SU-DHL-6 (cell line): Measurements from ENCODE around the gene VEGFA.

Experiments used
- H2AFZ ChIP-seq: fragments of 200-600 bp; sonication (generic); 2 replicates; pipeline ENCODE4 v1.6.1; 2014; ENCODE audit warnings: low read depth, mild to moderate bottlenecking, moderate library complexity, mixed read lengths, antibody characterized with exemption, low read length; ENCODE audit not compliant: severe bottlenecking
- H3F3A ChIP-seq: fragments of 200-600 bp; shearing (Covaris generic); 2 replicates; pipeline ENCODE4 v1.6.0; 2016; ENCODE audit warnings: antibody characterized with exemption, mild to moderate bottlenecking; ENCODE audit not compliant: insufficient read depth
- H3K27ac ChIP-seq: fragments of 200-600 bp; sonication (generic); 2 replicates; pipeline ENCODE4 v1.5.1; 2016; ENCODE audit warnings: low read depth, mild to moderate bottlenecking, low read length, moderate library complexity, mixed read lengths
- H3K27me3 ChIP-seq: fragments of 200-600 bp; sonication (generic), shearing (Covaris generic); 2 replicates; pipeline ENCODE4 v1.6.0; 2014; ENCODE audit warnings: mild to moderate bottlenecking, low read length
- H3K36me3 ChIP-seq: fragments of 200-600 bp; sonication (generic); 2 replicates; pipeline ENCODE4 v1.6.1; 2014; ENCODE audit warnings: mild to moderate bottlenecking, low read length, mixed read lengths
- H3K4me2 ChIP-seq: fragments of 300-600, 200-600 bp; shearing (Covaris generic), sonication (generic); 2 replicates; pipeline ENCODE4 v1.6.0; 2014; ENCODE audit warnings: low read length, low read depth, mild to moderate bottlenecking; ENCODE audit not compliant: poor library complexity, severe bottlenecking
- H3K4me3 ChIP-seq: fragments of 200-600 bp; sonication (generic); 2 replicates; pipeline ENCODE4 v1.5.1; 2014; ENCODE audit warnings: antibody characterized with exemption, low read length, mild to moderate bottlenecking, mixed read lengths; ENCODE audit not compliant: insufficient read depth, poor library complexity, severe bottlenecking
- H3K79me2 ChIP-seq: fragments of 200-600 bp; sonication (generic); 2 replicates; pipeline ENCODE4 v1.6.1; 2014; ENCODE audit warnings: mild to moderate bottlenecking, low read length, moderate library complexity; ENCODE audit not compliant: insufficient read depth
- H3K9ac ChIP-seq: fragments of 200-600 bp; sonication (generic); 2 replicates; pipeline ENCODE4 v1.7.0; 2014; ENCODE audit warnings: mild to moderate bottlenecking, low read length
- H3K9me2 ChIP-seq: fragments of 200-600 bp; sonication (generic); replicated peaks from 2 replicates; pipeline ENCODE4 v1.6.1; 2014; ENCODE audit warnings: low read length; ENCODE audit not compliant: insufficient read depth
- H3K9me3 ChIP-seq: fragments of 200-600 bp; sonication (generic); 2 replicates; pipeline ENCODE4 v1.6.1; 2014; ENCODE audit warnings: low read length, mixed read lengths; ENCODE audit not compliant: insufficient read depth
- H4K20me1 ChIP-seq: fragments of 200-600 bp; sonication (generic); 2 replicates; pipeline ENCODE4 v1.6.1; 2014; ENCODE audit warnings: low read depth, mild to moderate bottlenecking, antibody characterized with exemption, low read length, moderate library complexity, mixed read lengths
- EZH2phosphoT487 ChIP-seq: fragments of 200-600 bp; sonication (generic), shearing (Covaris generic); conservative IDR thresholded peaks from 2 replicates; pipeline ENCODE4 v1.6.1; 2018; ENCODE audit warnings: mild to moderate bottlenecking, antibody characterized with exemption, low read length, moderate library complexity, mixed read lengths
- TF ChIP-seq, protein P1 (sequence below): fragments of 200-600 bp; sonication (generic); IDR thresholded peaks from one replicate; pipeline ENCODE4 v1.5.1; 2017; ENCODE audit warnings: antibody characterized with exemption, mild to moderate bottlenecking, low read length, moderate library complexity; ENCODE audit not compliant: insufficient read depth, poor library complexity, severe bottlenecking

Gene VEGFA

DNA sequence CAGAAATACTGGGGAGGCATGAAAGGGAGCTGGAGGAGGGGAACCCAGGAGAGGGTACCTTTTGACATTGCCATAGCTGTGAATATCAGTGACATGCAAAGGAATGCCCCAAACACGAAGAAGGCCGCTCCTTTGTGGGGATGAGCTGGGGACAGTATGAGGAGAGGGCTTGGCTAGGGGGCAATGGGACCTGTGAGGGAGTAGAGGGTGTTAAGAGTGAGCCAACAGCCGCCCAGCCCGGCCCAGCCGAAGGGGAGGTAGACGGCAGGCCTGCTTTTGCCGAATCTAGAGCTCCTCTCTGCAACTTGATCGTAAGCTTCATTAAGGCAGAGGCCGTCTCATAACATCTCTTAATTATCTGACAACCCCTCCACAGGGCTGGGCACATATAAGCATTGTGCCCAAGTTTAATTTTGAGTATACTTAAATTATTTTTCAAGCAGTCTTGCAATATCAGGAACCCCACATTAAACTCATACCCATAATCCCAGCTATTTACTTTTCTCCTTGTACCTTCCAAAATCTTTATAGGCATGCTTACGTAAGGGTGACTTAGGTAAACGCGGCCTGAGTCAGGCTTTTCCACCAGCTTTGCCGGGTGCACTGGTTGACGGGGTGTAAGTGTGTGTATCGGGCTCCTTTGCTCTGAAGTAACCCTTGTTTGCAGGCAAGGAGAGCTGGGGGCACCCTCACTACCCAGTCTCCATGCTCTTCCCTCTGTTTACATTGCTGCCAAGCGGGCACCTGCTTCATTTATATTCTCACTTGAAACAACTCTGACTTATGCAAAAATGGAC, 24.9 kb upstream of the VEGFA start:
- H3K9me2 ChIP-seq, result no peaks in the 10 kb centered on the region
- H3F3A ChIP-seq, result no peaks in the 10 kb centered on the region
- H3K79me2 ChIP-seq, result no peaks in the 10 kb centered on the region
- TF ChIP-seq, protein P1, sequence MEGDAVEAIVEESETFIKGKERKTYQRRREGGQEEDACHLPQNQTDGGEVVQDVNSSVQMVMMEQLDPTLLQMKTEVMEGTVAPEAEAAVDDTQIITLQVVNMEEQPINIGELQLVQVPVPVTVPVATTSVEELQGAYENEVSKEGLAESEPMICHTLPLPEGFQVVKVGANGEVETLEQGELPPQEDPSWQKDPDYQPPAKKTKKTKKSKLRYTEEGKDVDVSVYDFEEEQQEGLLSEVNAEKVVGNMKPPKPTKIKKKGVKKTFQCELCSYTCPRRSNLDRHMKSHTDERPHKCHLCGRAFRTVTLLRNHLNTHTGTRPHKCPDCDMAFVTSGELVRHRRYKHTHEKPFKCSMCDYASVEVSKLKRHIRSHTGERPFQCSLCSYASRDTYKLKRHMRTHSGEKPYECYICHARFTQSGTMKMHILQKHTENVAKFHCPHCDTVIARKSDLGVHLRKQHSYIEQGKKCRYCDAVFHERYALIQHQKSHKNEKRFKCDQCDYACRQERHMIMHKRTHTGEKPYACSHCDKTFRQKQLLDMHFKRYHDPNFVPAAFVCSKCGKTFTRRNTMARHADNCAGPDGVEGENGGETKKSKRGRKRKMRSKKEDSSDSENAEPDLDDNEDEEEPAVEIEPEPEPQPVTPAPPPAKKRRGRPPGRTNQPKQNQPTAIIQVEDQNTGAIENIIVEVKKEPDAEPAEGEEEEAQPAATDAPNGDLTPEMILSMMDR, result no peak
- no peak for TF ChIP-seq EZH2phosphoT487
- no peak overlapping the region for H3K4me2 ChIP-seq
- H3K9me3 ChIP-seq, result no peaks in the 10 kb centered on the region
- no peak overlapping the region for H3K9ac ChIP-seq
- no peaks in the 10 kb centered on the region for H3K36me3 ChIP-seq
- H4K20me1 ChIP-seq, result no peaks in the 10 kb centered on the region
- no peaks in the 10 kb centered on the region for H3K27me3 ChIP-seq
- no peak overlapping the region for H3K4me3 ChIP-seq
- no peak overlapping the region for H2AFZ ChIP-seq
- H3K27ac ChIP-seq, result no peak overlapping the region

DNA sequence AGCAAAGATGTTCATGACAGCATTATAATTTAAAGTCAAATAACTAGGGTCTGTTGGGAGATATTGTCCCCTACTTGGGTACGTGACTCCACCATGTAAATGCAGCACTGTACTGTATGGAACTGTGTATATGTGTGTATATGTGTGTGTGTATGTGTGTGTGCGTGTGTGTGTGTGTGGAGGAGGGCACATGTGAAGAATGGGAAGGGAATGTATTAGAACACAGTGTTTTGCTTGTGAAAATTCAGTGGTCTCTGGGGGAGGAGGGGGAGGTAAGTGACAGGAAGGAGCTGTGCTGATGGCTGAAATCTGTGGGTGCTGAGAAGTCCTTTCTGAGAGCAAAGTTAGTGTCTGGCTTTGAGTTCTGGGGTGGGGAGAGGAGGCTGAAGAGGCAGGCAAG, 23.9 kb upstream of the VEGFA start:
- Histone ChIP-seq H4K20me1 (no peaks in the 10 kb centered on the region), H3K36me3 (no peaks in the 10 kb centered on the region), H3K9me2 (no peaks in the 10 kb centered on the region), H3K79me2 (no peaks in the 10 kb centered on the region), H3K4me3 (no peak overlapping the region), H2AFZ (no peak overlapping the region), H3K9ac (no peak overlapping the region), H3F3A (no peaks in the 10 kb centered on the region), H3K4me2 (no peak overlapping the region), H3K27ac (no peak overlapping the region), H3K9me3 (no peaks in the 10 kb centered on the region), H3K27me3 (no peaks in the 10 kb centered on the region)
- TF ChIP-seq, protein P1, result no peak
- TF ChIP-seq EZH2phosphoT487, result no peak

DNA sequence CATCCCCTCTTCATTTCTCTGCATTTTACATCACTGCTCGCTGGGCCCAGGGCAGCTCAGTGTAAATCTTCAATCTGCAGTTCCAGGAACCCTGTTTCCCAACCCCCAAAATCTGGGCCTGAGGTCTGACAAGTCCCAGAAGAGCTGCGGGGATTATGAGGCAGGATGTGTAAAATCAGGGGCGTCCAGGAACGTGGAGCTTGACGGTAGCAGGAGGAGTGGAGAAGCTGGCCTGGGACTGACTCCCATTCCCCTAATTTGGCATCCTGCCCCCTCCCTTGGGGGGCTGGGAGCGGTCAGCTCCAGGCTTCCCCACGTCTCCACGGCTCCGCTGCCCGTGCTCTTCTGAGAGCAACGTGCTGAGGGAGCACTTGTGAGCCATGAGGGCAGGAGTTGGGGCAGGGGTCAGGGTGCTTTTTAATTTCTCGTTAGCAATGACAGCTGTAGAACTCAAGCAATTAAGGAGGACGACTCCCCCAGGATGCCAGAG, 23.4 kb upstream of the VEGFA start:
- Histone ChIP-seq H3K79me2 (no peaks in the 10 kb centered on the region), H3K4me3 (no peak overlapping the region), H3K36me3 (no peaks in the 10 kb centered on the region), H3K9me3 (no peaks in the 10 kb centered on the region), H3F3A (no peaks in the 10 kb centered on the region), H3K4me2 (no peak overlapping the region), H4K20me1 (no peaks in the 10 kb centered on the region), H3K27ac (no peak overlapping the region), H3K9ac (no peak overlapping the region), H3K9me2 (no peaks in the 10 kb centered on the region), H3K27me3 (no peaks in the 10 kb centered on the region), H2AFZ (no peak overlapping the region)
- TF ChIP-seq, protein P1, result no peak
- no peak for TF ChIP-seq EZH2phosphoT487
